Ovary (tissue), 9 donors: ENCODE results near the gene GOLGA5. TPM values are rescaled to one million over a fixed set of nuclear protein-coding genes. Genes with fewer than 3 reads are reported as not detected.

ENCODE experiments used
- DNase-seq, 5 donors: peaks; one replicate each; pipeline ENCODE4 v3.0.0-alpha.2; 2019 to 2020
- H3K27ac ChIP-seq, 2 donors: fragments of 200-600 bp; one replicate each; pipeline versions ENCODE4 v1.5.1 to v1.8.0; 2019 to 2022
- H3K27me3 ChIP-seq: fragments of 200-600 bp; one replicate; pipeline ENCODE4 v1.8.0; 2022
- H3K36me3 ChIP-seq: fragments of 200-600 bp; sonication (generic); one replicate; pipeline ENCODE4 v1.5.1; 2019
- H3K4me1 ChIP-seq: one replicate; pipeline ENCODE4 v1.8.1; 2013; ENCODE audit warnings: mild to moderate bottlenecking, moderate library complexity; ENCODE audit not compliant: insufficient read depth
- H3K4me3 ChIP-seq: fragments of 200-600 bp; sonication (generic); one replicate; pipeline ENCODE4 v1.5.1; 2017
- H3K9me3 ChIP-seq, 2 donors: fragments of 200-600 bp in 1 of 2; sonication (generic) in 1 of 2; one replicate each; pipeline versions ENCODE4 v1.5.1 to v1.8.1; 2013 to 2019; ENCODE audit warnings: mild to moderate bottlenecking in 1 of 2, moderate library complexity in 1 of 2
- CTCF ChIP-seq, 3 donors: fragments of 450-650 bp in 2 of 3; fragments of 200-600 bp in 1 of 3; IDR thresholded peaks; one replicate each; pipeline versions ENCODE4 v1.5.1 to v1.8.0; 2016 to 2022; ENCODE audit warnings: antibody characterized with exemption in 3 of 3, mild to moderate bottlenecking in 1 of 3
- EP300 ChIP-seq: sonication (generic); formaldehyde crosslinking; IDR thresholded peaks from one replicate; pipeline ENCODE4 v1.6.1; 2017; ENCODE audit warnings: antibody characterized with exemption
- POLR2A ChIP-seq: fragments of 450-650 bp; IDR thresholded peaks from one replicate; pipeline ENCODE4 v1.6.1; 2017; ENCODE audit warnings: antibody characterized with exemption, mild to moderate bottlenecking, moderate library complexity
- WGBS, 3 donors: extraction: QIAGEN DNeasy Blood & Tissue Kit in 1 of 3; methylation state at CpG; one replicate each; pipeline versions ENCODE4 v1.1.5 to v1.1.7; 2013 to 2017; 5-methylcytosine and 5-hydroxymethylcytosine counted together
- intact Hi-C, 4 donors: fragments of 100-400 bp; cut with DNase I; formaldehyde crosslinking; loops; one replicate each; pipeline versions ENCODE4 v1.11.0 to v1.15.1; 2022 to 2023
- polyA plus RNA-seq, 2 donors: library from polyadenylated mRNA; stranded (reverse); fragments of 200-250 nt in 1 of 2; fragments of 350-450 nt in 1 of 2; fragmentation: Illumina TruSeq in 1 of 2; extraction: RNeasy Lipid Tissue Mini Kit (QIAGEN cat#74804) in 1 of 2; gene quantifications; one replicate each; pipeline ENCODE4 v1.2.3, GENCODE V29; 2013 to 2014
- total RNA-seq, 7 donors: library from RNA; depleted of rRNA in 2 of 7; stranded (reverse); fragments of >200 nt in 2 of 7; fragmentation: NEBNext Ultra II Directional in 3 of 7; extraction: Animal tissue kit (Norgen Biotek cat#: 25700) in 3 of 7; gene quantifications; one replicate each; pipeline versions ENCODE4 v1.1.0 to v1.2.4, GENCODE V29; 2016 to 2023
- donor health status: DM: no; HTN: no; CAD: no; lungs with moderate emphysema.
- donor health status: DM: no; HTN: no; CAD: no.
- donor health status: Bipolar disorder and iron deficiency.
- donor health status: DM: yes; HTN: yes; CAD: no.
- donor health status: DM: no; HTN: no; CAD: no.
- donor health status: DM: yes; HTN: yes; CAD: no.

The GOLGA5 gene
- total and polyA plus RNA-seq, 9 donors, result 19.6 to 31.2 (median 25.9) TPM

GRCh38 chr14:92794547-92794941 lies 439 bp downstream of the GOLGA5 start:
- H3K9me3 ChIP-seq, result no peaks in the 10 kb centered on the region
- H3K4me1 ChIP-seq, result peaks cover 6% of the 10 kb centered on the region
- DNase-seq, result no peak
- H3K27me3 ChIP-seq, result no peaks in the 10 kb centered on the region
- TF ChIP-seq EP300, result no peak
- no peak for TF ChIP-seq POLR2A
- no peak for TF ChIP-seq CTCF (IDR thresholded peaks at IDR 0.05)
- intact Hi-C loops, result no loop called here
- H3K36me3 ChIP-seq, result no peaks in the 10 kb centered on the region
- peak overlapping the region; percentile 82 for H3K4me3 ChIP-seq
- 0% methylated on average over 20 of the region's 20 CpGs for WGBS, 3 donors
- H3K27ac ChIP-seq, result peak overlapping the region in 1 of 2 donors; percentile 72

GRCh38 chr14:92794961-92795360 lies 856 bp downstream of the GOLGA5 start:
- Histone ChIP-seq H3K9me3 (no peaks in the 10 kb centered on the region), H3K27ac (no peak overlapping the region), H3K27me3 (no peaks in the 10 kb centered on the region), H3K4me3 (peak overlapping the region; percentile 82), H3K4me1 (peaks cover 6% of the 10 kb centered on the region), H3K36me3 (no peaks in the 10 kb centered on the region)
- TF ChIP-seq POLR2A (no peak), EP300 (no peak), CTCF (IDR thresholded peaks at IDR 0.05) (no peak)
- WGBS, 3 donors, result 42 to 49% (median 43%) methylated on average over 6 of the region's 6 CpGs
- DNase-seq, result no peak
- intact Hi-C loops, result no loop called here

GRCh38 chr14:92797935-92798653 lies 4.0 kb downstream of the GOLGA5 start:
- Histone ChIP-seq H3K27me3 (no peaks in the 10 kb centered on the region), H3K4me1 (peaks cover 11% of the 10 kb centered on the region), H3K4me3 (no peak overlapping the region), H3K27ac (no peak overlapping the region), H3K9me3 (no peaks in the 10 kb centered on the region), H3K36me3 (no peaks in the 10 kb centered on the region)
- WGBS, 3 donors, result 83 to 90% (median 86%) methylated on average over 6 of the region's 6 CpGs
- intact Hi-C loops, result no loop called here
- TF ChIP-seq POLR2A (no peak), CTCF (IDR thresholded peaks at IDR 0.05) (no peak), EP300 (no peak)
- no peak for DNase-seq

GRCh38 chr14:92798811-92799210 lies 4.7 kb downstream of the GOLGA5 start:
- 77 to 90% (median 89%) methylated on average over 9 to 10 of the region's 10 CpGs for WGBS, 3 donors
- no peak for DNase-seq
- Histone ChIP-seq H3K27ac (no peak overlapping the region), H3K36me3 (no peaks in the 10 kb centered on the region), H3K4me3 (no peak overlapping the region), H3K9me3 (no peaks in the 10 kb centered on the region), H3K27me3 (no peaks in the 10 kb centered on the region), H3K4me1 (peaks cover 11% of the 10 kb centered on the region)
- intact Hi-C loops, result no loop called here
- no peak for TF ChIP-seq CTCF (IDR thresholded peaks at IDR 0.05)
- no peak for TF ChIP-seq EP300
